HepG2 (cell line): ENCODE data around the gene SLC9A8. TPM values are rescaled to one million over a fixed set of nuclear protein-coding genes. Genes with fewer than 3 reads are reported as not detected.

ENCODE experiments used
- ATAC-seq: fragments of 200-7000 bp; cut with Tn5 transposase; 3 replicates; pipeline ENCODE4 v1.9.1; 2020; ENCODE audit warnings: mild to moderate bottlenecking, moderate library complexity
- BruUV-seq: library from RNA; stranded (reverse); fragments of 400-500 nt; replicated peaks from 2 replicates; lab custom pipeline; 2021; lab: Mats Ljungman, UMichigan
- CTCF ChIA-PET: fragments of 300-600 bp; formaldehyde crosslinking; extraction: SDS; loops from one replicate; lab custom pipeline; 2021; ENCODE audit warnings: low total read pairs, inconsistent platforms, low intra/inter-chr PET ratio; lab: Yijun Ruan, JAX
- POLR2A ChIA-PET: fragments of 350-600 bp; sonication (Branson Sonifier 250); formaldehyde crosslinking; loops from one replicate; lab custom pipeline; 2020; ENCODE audit warnings: antibody characterized with exemption, inconsistent platforms; lab: Yijun Ruan, JAX
- DNase-seq: peaks from one replicate; pipeline ENCODE4 v3.0.0-alpha.2; 2015; ENCODE audit warnings: low spot score
- FAIRE-seq: peaks from 3 replicates; lab custom pipeline; 2011; peaks lifted over from hg19 to GRCh38; lab: Jason Lieb, UNC
- H2AFZ ChIP-seq: one replicate; pipeline ENCODE4 v1.6.1; 2011; ENCODE audit warnings: low read length, inconsistent platforms
- H3K27ac ChIP-seq: fragments of 300-600 bp; 3 replicates; pipeline ENCODE4 v1.8.0; 2011; ENCODE audit warnings: mixed run types, mild to moderate bottlenecking, mixed read lengths, low read length, inconsistent platforms; ENCODE audit not compliant: insufficient read depth; ENCODE audit errors: extremely low read length
- H3K27me3 ChIP-seq, 2 experiments: fragments of 200-600 bp in 1 of 2; 2 replicates in 1 of 2; 3 replicates in 1 of 2; pipeline versions ENCODE4 v1.6.0 to v1.8.0; 2011; ENCODE audit warnings: low read length in 2 of 2, mild to moderate bottlenecking in 2 of 2, moderate library complexity in 2 of 2, inconsistent platforms in 1 of 2; ENCODE audit not compliant: insufficient read depth in 2 of 2, control insufficient read depth in 1 of 2
- H3K36me3 ChIP-seq, 2 experiments: fragments of 200-600 bp in 1 of 2; replicated peaks in 1 of 2; 2 replicates in 1 of 2; 3 replicates in 1 of 2; pipeline versions ENCODE4 v1.5.1 to v1.8.0; 2011; ENCODE audit warnings: low read length in 2 of 2, inconsistent platforms in 1 of 2; ENCODE audit not compliant: insufficient read depth in 2 of 2, control insufficient read depth in 1 of 2
- H3K4me1 ChIP-seq: 2 replicates; pipeline ENCODE4 v1.5.1; 2012; ENCODE audit warnings: low read length, inconsistent platforms; ENCODE audit not compliant: insufficient read depth
- H3K4me2 ChIP-seq: 2 replicates; pipeline ENCODE4 v1.6.0; 2011; ENCODE audit warnings: low read depth, low read length, inconsistent platforms
- H3K4me3 ChIP-seq, 3 experiments: fragments of 200-600 bp in 1 of 3; sonication (generic), shearing (Covaris generic) in 1 of 3; replicated peaks in 1 of 3; 2 replicates each; pipeline ENCODE4 v1.5.1; 2011 to 2016; ENCODE audit warnings: low read length in 3 of 3, inconsistent platforms in 2 of 3, low read depth in 2 of 3, mild to moderate bottlenecking in 2 of 3, control low read depth in 1 of 3, mixed read lengths in 1 of 3; ENCODE audit not compliant: insufficient read depth in 1 of 3
- H3K79me2 ChIP-seq: one replicate; pipeline ENCODE4 v1.6.1; 2011; ENCODE audit warnings: low read length, inconsistent platforms; ENCODE audit not compliant: insufficient read depth
- H3K9ac ChIP-seq: 2 replicates; pipeline ENCODE4 v1.6.0; 2011; ENCODE audit warnings: mild to moderate bottlenecking, low read depth, low read length, inconsistent platforms; ENCODE audit not compliant: insufficient read depth
- H3K9me3 ChIP-seq: 2 replicates; pipeline ENCODE4 v1.5.1; 2012; ENCODE audit warnings: mild to moderate bottlenecking, low read length
- H4K20me1 ChIP-seq: 2 replicates; pipeline ENCODE4 v1.6.0; 2011; ENCODE audit warnings: inconsistent platforms, mild to moderate bottlenecking, low read length, moderate library complexity; ENCODE audit not compliant: insufficient read depth
- CENPT ChIP-seq: sonication (generic); formaldehyde crosslinking; IDR thresholded peaks from 2 replicates; pipeline ENCODE4 v1.8.0; 2022; ENCODE audit warnings: low read depth, mild to moderate bottlenecking, moderate library complexity, missing genetic modification reagents
- ZMYM3 ChIP-seq: sonication (generic); formaldehyde crosslinking; IDR thresholded peaks from 2 replicates; pipeline ENCODE4 v1.5.1; 2020; ENCODE audit warnings: mild to moderate bottlenecking, missing genetic modification reagents
- ZNF460 ChIP-seq: sonication (generic); formaldehyde crosslinking; IDR thresholded peaks from 2 replicates; pipeline ENCODE4 v1.5.1; 2020; ENCODE audit warnings: missing genetic modification reagents, mild to moderate bottlenecking, borderline replicate concordance
- ZNF552 ChIP-seq: sonication (generic); formaldehyde crosslinking; IDR thresholded peaks from 2 replicates; pipeline ENCODE4 v1.9.0; 2022; ENCODE audit warnings: missing genetic modification reagents, mild to moderate bottlenecking, borderline replicate concordance
- ZNF768 ChIP-seq: sonication (generic); formaldehyde crosslinking; IDR thresholded peaks from 2 replicates; pipeline ENCODE4 v1.4.0; 2020; ENCODE audit warnings: missing genetic modification reagents
- ZNF83 ChIP-seq: sonication (generic); formaldehyde crosslinking; IDR thresholded peaks from 2 replicates; pipeline ENCODE4 v1.4.0; 2020; ENCODE audit warnings: missing genetic modification reagents, mild to moderate bottlenecking, borderline replicate concordance
- WGBS: methylation state at CpG from one replicate; pipeline ENCODE4 v1.1.6; 2017; ENCODE audit warnings: low lambda C conversion rate; 5-methylcytosine and 5-hydroxymethylcytosine counted together
- in situ Hi-C: cut with HindIII; loops from 2 replicates; pipeline ENCODE4 v1.10.0; 2017; ENCODE audit warnings: low pct_unique_long_range_greater_than_20kb; ENCODE audit not compliant: extremely low pct_ligation_motif_present
- intact Hi-C: fragments of 100-400 bp; cut with micrococcal nuclease; formaldehyde crosslinking; loops from one replicate; pipeline ENCODE4 v1.10.0; 2022; ENCODE audit not compliant: unreplicated experiment
- polyA plus RNA-seq, 8 experiments: library from polyadenylated mRNA; depleted of rRNA in 3 of 8; stranded (reverse) in 7 of 8; unstranded in 1 of 8; fragments of >200 nt; fragmentation: Illumina TruSeq in 4 of 8; extraction: Trizol in 4 of 8; gene quantifications; 2 replicates each; pipeline versions ENCODE4 v1.2.1 to v1.2.3, GENCODE V29; 2011 to 2016; ENCODE audit warnings: low read depth in 4 of 8, missing spikeins in 1 of 8, mixed read lengths in 1 of 8; ENCODE audit not compliant: insufficient read depth in 1 of 8
- total RNA-seq, 5 experiments: library from RNA; depleted of rRNA; stranded (reverse); fragments of >200 nt; fragmentation: Illumina TruSeq; extraction: Trizol; gene quantifications; 2 replicates each; pipeline ENCODE4 v1.2.3, GENCODE V29; 2016; ENCODE audit warnings: low read depth in 1 of 5
- TF ChIP-seq, protein P1 (sequence below): sonication (generic); formaldehyde crosslinking; IDR thresholded peaks from 2 replicates; pipeline ENCODE4 v1.8.1; 2022; ENCODE audit warnings: mild to moderate bottlenecking, missing genetic modification reagents
- TF ChIP-seq, protein P2 (sequence below): sonication (generic); formaldehyde crosslinking; IDR thresholded peaks from 2 replicates; pipeline ENCODE4 v1.4.0; 2020; ENCODE audit warnings: missing genetic modification reagents, low read depth, mild to moderate bottlenecking, borderline replicate concordance

The SLC9A8 gene
- total and polyA plus RNA-seq, 2 of the 13 experiments (the other 11 are each of a cell fraction or from before 2014, with no cell fraction given): 4.1 to 7.4 TPM

DNA sequence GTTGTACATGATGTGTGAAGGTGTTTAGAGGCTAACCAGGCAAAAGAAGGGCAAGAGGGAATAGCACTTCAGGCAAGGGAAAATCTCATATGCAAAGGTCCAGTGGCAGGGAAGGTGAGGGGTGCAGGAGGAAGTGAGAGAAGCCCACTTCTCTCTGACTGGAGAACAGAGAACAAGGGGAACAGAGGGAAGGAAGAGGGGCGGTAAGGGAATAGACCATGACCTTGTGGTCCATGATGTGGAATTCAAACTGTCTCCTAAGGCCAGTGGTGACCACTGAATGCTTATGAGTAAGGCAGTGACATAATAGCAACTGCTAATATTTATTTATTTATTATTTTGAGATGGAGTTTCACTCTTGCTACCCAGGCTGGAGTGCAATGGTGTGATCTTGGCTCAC lies 20.6 kb upstream of the SLC9A8 start:
- Histone ChIP-seq H3K4me1 (peaks cover 69% of the 10 kb centered on the region), H3K9me3 (no peaks in the 10 kb centered on the region), H3K27me3 (no peaks in the 10 kb centered on the region), H3K27ac (no peak overlapping the region), H3K36me3 (no peaks in the 10 kb centered on the region), H3K9ac (no peak overlapping the region), H4K20me1 (no peaks in the 10 kb centered on the region), H3K4me3 (no peak overlapping the region), H3K4me2 (no peak overlapping the region), H2AFZ (no peak overlapping the region), H3K79me2 (no peaks in the 10 kb centered on the region)
- in situ Hi-C loops: no loop called here
- DNase-seq: no peak
- TF ChIP-seq, protein P1, sequence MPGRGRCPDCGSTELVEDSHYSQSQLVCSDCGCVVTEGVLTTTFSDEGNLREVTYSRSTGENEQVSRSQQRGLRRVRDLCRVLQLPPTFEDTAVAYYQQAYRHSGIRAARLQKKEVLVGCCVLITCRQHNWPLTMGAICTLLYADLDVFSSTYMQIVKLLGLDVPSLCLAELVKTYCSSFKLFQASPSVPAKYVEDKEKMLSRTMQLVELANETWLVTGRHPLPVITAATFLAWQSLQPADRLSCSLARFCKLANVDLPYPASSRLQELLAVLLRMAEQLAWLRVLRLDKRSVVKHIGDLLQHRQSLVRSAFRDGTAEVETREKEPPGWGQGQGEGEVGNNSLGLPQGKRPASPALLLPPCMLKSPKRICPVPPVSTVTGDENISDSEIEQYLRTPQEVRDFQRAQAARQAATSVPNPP (CRISPR knock-in tag): no peak
- no peak for TF ChIP-seq CENPT (CRISPR knock-in tag)
- no peak for TF ChIP-seq ZNF83 (CRISPR knock-in tag)
- ChIA-PET POLR2A (no interaction called here), CTCF (no interaction called here)
- 23% methylated on average over 1 of the region's 1 CpG for WGBS
- intact Hi-C loops: no loop called here
- FAIRE-seq: no peak
- ATAC-seq: no peak
- no TSS peak for BruUV-seq

DNA sequence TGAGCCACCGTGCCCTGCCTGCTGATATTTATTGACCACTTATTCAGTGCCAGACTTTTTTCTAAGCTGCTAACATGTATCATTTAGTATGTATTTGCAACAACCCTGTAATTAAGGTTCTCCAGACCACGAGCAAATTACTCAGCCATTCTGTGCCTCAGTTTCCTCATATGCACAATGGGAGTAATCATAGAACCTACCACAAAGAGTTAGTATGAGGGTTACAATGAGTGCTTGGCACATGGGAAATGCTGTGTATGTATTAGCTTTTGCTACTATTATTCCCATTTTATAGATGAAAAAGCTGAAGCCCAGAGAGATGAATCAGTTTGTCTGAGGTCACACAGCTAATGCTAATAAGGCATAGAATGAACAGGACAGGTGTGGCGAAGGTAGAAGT lies 20.0 kb upstream of the SLC9A8 start:
- Histone ChIP-seq H3K4me2 (no peak overlapping the region), H3K27ac (no peak overlapping the region), H3K27me3 (no peaks in the 10 kb centered on the region), H3K4me1 (peaks cover 69% of the 10 kb centered on the region), H2AFZ (no peak overlapping the region), H3K4me3 (no peak overlapping the region), H4K20me1 (no peaks in the 10 kb centered on the region), H3K9me3 (no peaks in the 10 kb centered on the region), H3K79me2 (no peaks in the 10 kb centered on the region), H3K9ac (no peak overlapping the region), H3K36me3 (no peaks in the 10 kb centered on the region)
- no peak for DNase-seq
- ChIA-PET CTCF (no interaction called here), POLR2A (interaction anchor here (1.3 kb wide), 1 partner anchor 16 kb away, joined by 3 read pairs; no protein-coding TSS in a partner anchor)
- intact Hi-C loops: no loop called here
- in situ Hi-C loops: no loop called here
- 27% methylated on average over 3 of the region's 3 CpGs for WGBS
- no peak for ATAC-seq
- BruUV-seq: no TSS peak
- TF ChIP-seq ZMYM3 (CRISPR knock-in tag): peak; percentile 56; the same call in 1 of the 2 replicates
- TF ChIP-seq, protein P2, sequence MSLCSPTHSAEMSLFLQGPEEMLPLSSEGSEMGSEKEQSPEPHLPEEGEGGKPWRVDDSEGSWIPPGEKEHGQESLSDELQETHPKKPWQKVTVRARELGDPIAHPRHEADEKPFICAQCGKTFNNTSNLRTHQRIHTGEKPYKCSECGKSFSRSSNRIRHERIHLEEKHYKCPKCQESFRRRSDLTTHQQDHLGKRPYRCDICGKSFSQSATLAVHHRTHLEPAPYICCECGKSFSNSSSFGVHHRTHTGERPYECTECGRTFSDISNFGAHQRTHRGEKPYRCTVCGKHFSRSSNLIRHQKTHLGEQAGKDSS: no peak
- TF ChIP-seq ZNF768 (CRISPR knock-in tag): peak; percentile 59; the same call in 1 of the 2 replicates
- TF ChIP-seq ZNF460: peak; percentile 76; the same call in 1 of the 2 replicates
- TF ChIP-seq ZNF552 (CRISPR knock-in tag): 0 out of 2 replicates have a peak, but pooled peaks have one; percentile 26
- FAIRE-seq: no peak
